IPS DF 4.7 (cell line): ENCODE measurements around the gene HOXD8.

Experiments
- DNase-seq: peaks from one replicate; pipeline ENCODE4 v3.0.0-alpha.2; 2013; ENCODE audit warnings: low spot score; ENCODE audit errors: extremely low read depth

The HOXD8 gene

GRCh38 chr2:176102309-176102866 lies 27.1 kb upstream of the HOXD8 start:
- no peak for DNase-seq

GRCh38 chr2:176103194-176103593 lies 26.3 kb upstream of the HOXD8 start:
- no peak for DNase-seq

GRCh38 chr2:176103742-176104315 lies 25.7 kb upstream of the HOXD8 start:
- no peak for DNase-seq

- DNase-seq, result no peak
These were observed 25.0 kb upstream of the HOXD8 start for GRCh38 chr2:176104316-176105077.

- DNase-seq, result no peak
These were observed 24.3 kb upstream of the HOXD8 start for GRCh38 chr2:176105078-176105729.

GRCh38 chr2:176105730-176106580 lies 23.6 kb upstream of the HOXD8 start:
- no peak for DNase-seq

GRCh38 chr2:176106581-176107539 lies 22.6 kb upstream of the HOXD8 start, which contains the start of gene HOXD11:
HOXD11 (plus strand) TSS chr2:176107280; CDS start chr2:176107356, 76 bp downstream.
- DNase-seq, result no peak

GRCh38 chr2:176107731-176108181 lies 21.7 kb upstream of the HOXD8 start:
- DNase-seq, result no peak

- DNase-seq, result no peak
These were observed 20.2 kb upstream of the HOXD8 start for GRCh38 chr2:176109192-176109901.

- no peak for DNase-seq
These were observed 19.6 kb upstream of the HOXD8 start for GRCh38 chr2:176109946-176110345.

- DNase-seq, result no peak
These were observed 18.8 kb upstream of the HOXD8 start for GRCh38 chr2:176110415-176111308.

GRCh38 chr2:176111309-176111663 lies 18.2 kb upstream of the HOXD8 start:
- DNase-seq, result no peak

GRCh38 chr2:176111846-176112374 lies 17.6 kb upstream of the HOXD8 start:
- DNase-seq, result no peak

GRCh38 chr2:176112375-176113302 lies 16.9 kb upstream of the HOXD8 start:
- no peak for DNase-seq

GRCh38 chr2:176114120-176114929 lies 15.2 kb upstream of the HOXD8 start:
- DNase-seq, result no peak

- DNase-seq, result no peak
These were observed 14.4 kb upstream of the HOXD8 start for GRCh38 chr2:176114930-176115625.
